ENCODE results near the gene LRRC14B. TPM values are rescaled to one million over a fixed set of nuclear protein-coding genes. Genes with fewer than 3 reads are reported as not detected.
"Not testable (repeated sequence)": the region's sequence is repeated elsewhere in the genome, so short reads cannot be mapped to it uniquely, and the experiment has no call there.

The LRRC14B gene
- total RNA-seq, 2 donors from 2014 or later, result not detected

DNA sequence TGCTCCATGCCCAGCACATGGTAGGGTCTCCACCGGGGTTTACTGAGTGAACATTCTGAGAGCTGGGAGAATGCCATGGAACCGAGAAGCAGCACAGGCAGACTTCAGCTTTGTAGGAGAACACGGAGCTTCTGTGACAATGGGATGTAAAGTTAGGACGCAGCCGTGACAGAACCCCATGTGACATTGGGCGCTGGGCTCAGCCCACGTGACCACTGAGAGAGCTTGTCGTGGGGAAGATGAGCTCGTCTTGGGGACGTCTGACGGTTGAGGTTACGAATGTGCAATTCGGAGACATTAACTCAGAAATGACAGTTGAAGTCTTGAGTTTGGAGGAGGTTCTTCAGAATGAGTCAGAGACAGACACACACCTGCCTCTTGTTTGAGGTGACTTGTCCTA, 40.4 kb downstream of the LRRC14B start:
- Mint-ChIP-seq H3K27me3 (ENCODE audit: insufficient read depth) (no peaks in the 10 kb centered on the region), H3K4me1 (no peaks in the 10 kb centered on the region), H3K27ac (no peak overlapping the region), H3K36me3 (ENCODE audit: low read depth) (peaks cover 74% of the 10 kb centered on the region), H3K9me3 (no peaks in the 10 kb centered on the region), H3K4me3 (no peak overlapping the region)
- Histone ChIP-seq H3K4me3 (ENCODE audit: low read length) (no peak overlapping the region), H3K36me3 (ENCODE audit: control insufficient read depth, insufficient read depth, low read length) (peaks cover 50% of the 10 kb centered on the region), H3K9me3 (ENCODE audit: control insufficient read depth, low read length) (no peaks in the 10 kb centered on the region), H3K27ac (ENCODE audit: low read depth, low read length) (no peak overlapping the region), H3K4me1 (ENCODE audit: control insufficient read depth, insufficient read depth, low read length) (no peaks in the 10 kb centered on the region), H3K27me3 (ENCODE audit: control insufficient read depth, insufficient read depth, low read length, poor library complexity, severe bottlenecking) (no peaks in the 10 kb centered on the region), H3K9ac (ENCODE audit: extremely low read depth, low read length, poor library complexity, severe bottlenecking) (no peak overlapping the region)
- 92 to 98% methylated on average over 8 to 13 of the region's 13 CpGs for WGBS, 2 experiments (ENCODE audit: insufficient coverage in 1 of 2, insufficient read length in 1 of 2)
- TF ChIP-seq, protein P1, sequence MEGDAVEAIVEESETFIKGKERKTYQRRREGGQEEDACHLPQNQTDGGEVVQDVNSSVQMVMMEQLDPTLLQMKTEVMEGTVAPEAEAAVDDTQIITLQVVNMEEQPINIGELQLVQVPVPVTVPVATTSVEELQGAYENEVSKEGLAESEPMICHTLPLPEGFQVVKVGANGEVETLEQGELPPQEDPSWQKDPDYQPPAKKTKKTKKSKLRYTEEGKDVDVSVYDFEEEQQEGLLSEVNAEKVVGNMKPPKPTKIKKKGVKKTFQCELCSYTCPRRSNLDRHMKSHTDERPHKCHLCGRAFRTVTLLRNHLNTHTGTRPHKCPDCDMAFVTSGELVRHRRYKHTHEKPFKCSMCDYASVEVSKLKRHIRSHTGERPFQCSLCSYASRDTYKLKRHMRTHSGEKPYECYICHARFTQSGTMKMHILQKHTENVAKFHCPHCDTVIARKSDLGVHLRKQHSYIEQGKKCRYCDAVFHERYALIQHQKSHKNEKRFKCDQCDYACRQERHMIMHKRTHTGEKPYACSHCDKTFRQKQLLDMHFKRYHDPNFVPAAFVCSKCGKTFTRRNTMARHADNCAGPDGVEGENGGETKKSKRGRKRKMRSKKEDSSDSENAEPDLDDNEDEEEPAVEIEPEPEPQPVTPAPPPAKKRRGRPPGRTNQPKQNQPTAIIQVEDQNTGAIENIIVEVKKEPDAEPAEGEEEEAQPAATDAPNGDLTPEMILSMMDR (conservative IDR thresholded peaks at IDR 0.05), result no peak
- DNase-seq, result no peak

DNA sequence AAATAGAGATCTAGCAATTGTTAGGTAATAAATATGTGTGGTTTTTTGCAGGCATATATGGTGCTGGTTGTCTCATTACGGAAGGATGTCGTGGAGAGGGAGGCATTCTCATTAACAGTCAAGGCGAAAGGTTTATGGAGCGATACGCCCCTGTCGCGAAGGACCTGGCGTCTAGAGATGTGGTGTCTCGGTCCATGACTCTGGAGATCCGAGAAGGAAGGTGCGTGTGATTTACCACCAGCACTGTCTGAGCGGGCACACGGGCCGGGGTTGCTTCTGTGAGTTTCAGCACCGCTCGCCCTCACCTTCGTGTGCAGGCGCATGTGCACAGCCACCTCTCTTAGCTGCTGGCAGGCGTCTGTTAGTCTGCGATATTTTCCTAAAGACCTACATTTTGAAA, 42.1 kb downstream of the LRRC14B start:
- H3K27ac Mint-ChIP-seq; H3K9ac ChIP-seq (ENCODE audit: extremely low read depth, low read length, poor library complexity, severe bottlenecking); H3K27me3 ChIP-seq (ENCODE audit: control insufficient read depth, insufficient read depth, low read length, poor library complexity, severe bottlenecking); DNase-seq; H3K27ac ChIP-seq (ENCODE audit: low read depth, low read length); H3K4me1 Mint-ChIP-seq; H3K4me3 Mint-ChIP-seq; H3K27me3 Mint-ChIP-seq (ENCODE audit: insufficient read depth); H3K4me1 ChIP-seq (ENCODE audit: control insufficient read depth, insufficient read depth, low read length); H3K4me3 ChIP-seq (ENCODE audit: low read length); H3K9me3 Mint-ChIP-seq; H3K9me3 ChIP-seq (ENCODE audit: control insufficient read depth, low read length): not testable (repeated sequence)
- H3K36me3 Mint-ChIP-seq (ENCODE audit: low read depth), result peaks cover 80% of the 10 kb centered on the region
- WGBS, 2 experiments (ENCODE audit: insufficient coverage in 1 of 2, insufficient read length in 1 of 2), result 94 to 95% methylated on average over 14 to 20 of the region's 20 CpGs
- peaks cover 43% of the 10 kb centered on the region for H3K36me3 ChIP-seq (ENCODE audit: control insufficient read depth, insufficient read depth, low read length)

DNA sequence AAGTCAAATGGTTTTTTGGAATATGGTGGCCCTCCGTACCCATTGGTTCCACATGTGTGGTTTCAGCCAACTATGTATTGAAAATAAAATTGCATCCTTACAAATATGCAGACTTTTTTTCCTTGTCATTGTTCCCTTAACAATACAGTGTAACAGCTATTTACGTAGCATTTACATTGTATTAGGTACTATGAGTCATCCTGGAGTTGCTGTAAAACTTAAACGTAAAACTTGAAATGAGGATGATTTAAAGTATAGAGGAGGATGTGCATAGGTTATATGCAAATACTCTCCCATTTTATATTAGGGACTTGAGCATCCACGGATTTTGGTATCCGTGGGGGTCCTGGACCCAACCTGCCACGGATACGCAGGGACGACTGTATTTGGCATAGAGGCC, 43.2 kb downstream of the LRRC14B start:
- Mint-ChIP-seq H3K27me3 (ENCODE audit: insufficient read depth) (no peaks in the 10 kb centered on the region), H3K27ac (no peak overlapping the region), H3K4me3 (no peak overlapping the region), H3K36me3 (ENCODE audit: low read depth) (peaks cover 80% of the 10 kb centered on the region), H3K4me1 (no peaks in the 10 kb centered on the region), H3K9me3 (no peaks in the 10 kb centered on the region)
- TF ChIP-seq, protein P1 (conservative IDR thresholded peaks at IDR 0.05), result no peak
- Histone ChIP-seq H3K27me3 (ENCODE audit: control insufficient read depth, insufficient read depth, low read length, poor library complexity, severe bottlenecking) (no peaks in the 10 kb centered on the region), H3K4me1 (ENCODE audit: control insufficient read depth, insufficient read depth, low read length) (no peaks in the 10 kb centered on the region), H3K9me3 (ENCODE audit: control insufficient read depth, low read length) (no peaks in the 10 kb centered on the region), H3K27ac (ENCODE audit: low read depth, low read length) (no peak overlapping the region), H3K4me3 (ENCODE audit: low read length) (no peak overlapping the region), H3K36me3 (ENCODE audit: control insufficient read depth, insufficient read depth, low read length) (peaks cover 36% of the 10 kb centered on the region), H3K9ac (ENCODE audit: extremely low read depth, low read length, poor library complexity, severe bottlenecking) (no peak overlapping the region)
- no peak for DNase-seq
- WGBS, 2 experiments (ENCODE audit: insufficient coverage in 1 of 2, insufficient read length in 1 of 2), result 92 to 94% methylated on average over 5 to 8 of the region's 8 CpGs

DNA sequence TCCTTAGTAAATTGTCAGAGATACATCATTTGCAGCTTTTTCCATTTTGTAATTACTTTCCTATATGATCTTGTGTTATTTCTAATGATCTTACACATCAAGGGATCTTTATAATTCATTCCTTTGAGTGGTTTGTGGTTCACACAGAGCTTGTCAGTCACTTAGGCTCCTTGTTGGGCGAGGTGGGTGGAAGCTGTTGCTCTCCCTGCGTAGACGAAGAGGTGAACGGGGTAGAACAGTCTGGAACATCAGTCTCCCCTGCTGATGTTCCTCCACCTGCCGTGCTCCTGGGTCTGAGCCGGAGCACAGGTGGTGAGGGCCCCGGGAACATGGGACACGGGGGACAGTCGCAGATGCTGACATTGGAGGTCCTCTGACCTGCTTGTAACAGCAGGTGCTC, 44.2 kb downstream of the LRRC14B start:
- not testable (repeated sequence) for H3K4me1 Mint-ChIP-seq; H3K27me3 ChIP-seq (ENCODE audit: control insufficient read depth, insufficient read depth, low read length, poor library complexity, severe bottlenecking); H3K4me3 Mint-ChIP-seq; H3K27me3 Mint-ChIP-seq (ENCODE audit: insufficient read depth); H3K9me3 Mint-ChIP-seq; H3K9ac ChIP-seq (ENCODE audit: extremely low read depth, low read length, poor library complexity, severe bottlenecking); H3K9me3 ChIP-seq (ENCODE audit: control insufficient read depth, low read length); H3K27ac Mint-ChIP-seq; H3K27ac ChIP-seq (ENCODE audit: low read depth, low read length); H3K4me3 ChIP-seq (ENCODE audit: low read length); H3K4me1 ChIP-seq (ENCODE audit: control insufficient read depth, insufficient read depth, low read length); DNase-seq
- H3K36me3 Mint-ChIP-seq (ENCODE audit: low read depth), result peaks cover 86% of the 10 kb centered on the region
- peaks cover 38% of the 10 kb centered on the region for H3K36me3 ChIP-seq (ENCODE audit: control insufficient read depth, insufficient read depth, low read length)
- 98 to 100% methylated on average over 1 to 4 of the region's 9 CpGs for WGBS, 2 experiments (ENCODE audit: insufficient coverage in 1 of 2, insufficient read length in 1 of 2)

DNA sequence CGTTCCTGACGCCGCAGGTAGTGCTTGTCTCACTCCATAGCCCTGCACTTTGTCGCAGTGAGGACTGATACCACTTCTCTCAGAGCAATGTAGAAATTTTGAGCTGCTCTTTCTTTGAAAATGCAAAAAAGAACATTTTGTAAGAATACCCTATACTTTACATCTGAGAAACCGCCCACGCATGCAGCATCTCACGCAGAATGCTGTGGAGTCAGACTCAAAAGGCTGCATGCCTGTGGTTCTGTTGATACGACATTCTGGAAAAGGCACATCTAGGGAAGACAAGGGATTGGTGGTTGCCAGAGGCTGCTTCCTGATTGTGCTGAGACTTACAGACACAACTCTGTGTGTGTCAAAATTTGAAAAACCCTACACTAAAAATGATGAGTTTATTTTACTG, 46.6 kb downstream of the LRRC14B start:
- peaks cover 32% of the 10 kb centered on the region for H3K9me3 Mint-ChIP-seq

DNA sequence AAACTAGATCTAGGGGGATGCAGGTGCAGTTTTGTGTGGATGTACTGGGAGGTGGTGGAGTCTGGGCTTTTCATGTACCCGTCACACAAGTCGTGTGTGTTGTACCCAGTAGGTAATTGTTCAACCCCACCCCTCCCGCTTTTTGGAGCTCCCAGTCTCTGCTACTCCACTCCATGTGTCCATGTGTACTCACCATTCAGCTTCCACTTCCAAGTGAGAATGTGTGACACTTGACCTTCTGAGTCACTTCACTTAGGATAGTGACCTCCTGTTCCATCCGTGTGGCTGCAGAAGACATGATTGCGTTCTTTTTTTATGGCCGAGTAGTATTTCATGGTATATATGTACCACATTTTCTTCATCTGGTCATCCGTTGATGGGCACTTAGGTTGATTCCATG, 49.3 kb downstream of the LRRC14B start:
- H3K27ac ChIP-seq (ENCODE audit: low read depth, low read length); H3K4me1 ChIP-seq (ENCODE audit: control insufficient read depth, insufficient read depth, low read length); H3K4me1 Mint-ChIP-seq; H3K27ac Mint-ChIP-seq; H3K27me3 ChIP-seq (ENCODE audit: control insufficient read depth, insufficient read depth, low read length, poor library complexity, severe bottlenecking); DNase-seq; H3K27me3 Mint-ChIP-seq (ENCODE audit: insufficient read depth); H3K4me3 Mint-ChIP-seq; H3K4me3 ChIP-seq (ENCODE audit: low read length); H3K9ac ChIP-seq (ENCODE audit: extremely low read depth, low read length, poor library complexity, severe bottlenecking): not testable (repeated sequence)
- peaks cover 50% of the 10 kb centered on the region for H3K36me3 ChIP-seq (ENCODE audit: control insufficient read depth, insufficient read depth, low read length)
- WGBS, 2 experiments (ENCODE audit: insufficient coverage in 1 of 2, insufficient read length in 1 of 2), result 99 to 100% methylated on average over 3 to 7 of the region's 7 CpGs
- peaks cover 29% of the 10 kb centered on the region for H3K9me3 ChIP-seq (ENCODE audit: control insufficient read depth, low read length)
- peaks cover 49% of the 10 kb centered on the region for H3K9me3 Mint-ChIP-seq
- peaks cover 95% of the 10 kb centered on the region for H3K36me3 Mint-ChIP-seq (ENCODE audit: low read depth)

More for the DNA sequence above, 46.6 kb downstream of the LRRC14B start:
- not testable (repeated sequence) for H3K27ac ChIP-seq (ENCODE audit: low read depth, low read length); H3K4me3 ChIP-seq (ENCODE audit: low read length); H3K27me3 ChIP-seq (ENCODE audit: control insufficient read depth, insufficient read depth, low read length, poor library complexity, severe bottlenecking); H3K4me1 ChIP-seq (ENCODE audit: control insufficient read depth, insufficient read depth, low read length); H3K4me3 Mint-ChIP-seq; H3K27ac Mint-ChIP-seq; H3K27me3 Mint-ChIP-seq (ENCODE audit: insufficient read depth); H3K4me1 Mint-ChIP-seq; H3K9ac ChIP-seq (ENCODE audit: extremely low read depth, low read length, poor library complexity, severe bottlenecking); DNase-seq
- peaks cover 54% of the 10 kb centered on the region for H3K36me3 ChIP-seq (ENCODE audit: control insufficient read depth, insufficient read depth, low read length)
- 82 to 95% methylated on average over 4 to 8 of the region's 8 CpGs for WGBS, 2 experiments (ENCODE audit: insufficient coverage in 1 of 2, insufficient read length in 1 of 2)
- peaks cover 90% of the 10 kb centered on the region for H3K36me3 Mint-ChIP-seq (ENCODE audit: low read depth)
- H3K9me3 ChIP-seq (ENCODE audit: control insufficient read depth, low read length), result peaks cover 24% of the 10 kb centered on the region
